Breast epithelium (tissue), 3 donors: ENCODE measurements around the gene ANKH.

Experiments
- CTCF ChIP-seq, 3 donors: fragments of 450-650 bp; IDR thresholded peaks; one replicate each; pipeline ENCODE4 v1.5.1; 2016 to 2017; ENCODE audit warnings: antibody characterized with exemption in 3 of 3, mild to moderate bottlenecking in 3 of 3, moderate library complexity in 3 of 3
- POLR2AphosphoS5 ChIP-seq, 3 donors: sonication (generic); formaldehyde crosslinking; IDR thresholded peaks; one replicate each; pipeline ENCODE4 v1.6.1; 2017; ENCODE audit warnings: antibody characterized with exemption in 3 of 3

- no peak for TF ChIP-seq POLR2AphosphoS5 (IDR thresholded peaks at IDR 0.05)
- no peak for TF ChIP-seq CTCF (IDR thresholded peaks at IDR 0.05)
Observed at GRCh38 chr5:14812166-14812565, 59.4 kb downstream of the ANKH start.
